Astrocyte of the spinal cord (primary cell): ENCODE results near the gene BIN2.

Experiments used
- DNase-seq: peaks from one replicate; pipeline ENCODE4 v3.0.0; 2011; ENCODE audit warnings: low read depth, low spot score
- H3K4me3 ChIP-seq: 2 replicates; pipeline ENCODE4 v1.5.1; 2011; ENCODE audit warnings: low read depth, mild to moderate bottlenecking, low read length, moderate library complexity
- in situ Hi-C: cut with HindIII; loops from 2 replicates; pipeline ENCODE4 v1.10.0; 2017; ENCODE audit warnings: low sequenced_read_pairs
- TF ChIP-seq, protein P1 (sequence below): IDR thresholded peaks from 2 replicates; pipeline ENCODE4 v1.5.1; 2012; ENCODE audit warnings: low read depth, mild to moderate bottlenecking, low read length, inconsistent platforms

The BIN2 gene

GRCh38 chr12:51246254-51246853 lies 77.6 kb downstream of the BIN2 start:
- DNase-seq = no peak
- no peak overlapping the region for H3K4me3 ChIP-seq
- TF ChIP-seq, protein P1, sequence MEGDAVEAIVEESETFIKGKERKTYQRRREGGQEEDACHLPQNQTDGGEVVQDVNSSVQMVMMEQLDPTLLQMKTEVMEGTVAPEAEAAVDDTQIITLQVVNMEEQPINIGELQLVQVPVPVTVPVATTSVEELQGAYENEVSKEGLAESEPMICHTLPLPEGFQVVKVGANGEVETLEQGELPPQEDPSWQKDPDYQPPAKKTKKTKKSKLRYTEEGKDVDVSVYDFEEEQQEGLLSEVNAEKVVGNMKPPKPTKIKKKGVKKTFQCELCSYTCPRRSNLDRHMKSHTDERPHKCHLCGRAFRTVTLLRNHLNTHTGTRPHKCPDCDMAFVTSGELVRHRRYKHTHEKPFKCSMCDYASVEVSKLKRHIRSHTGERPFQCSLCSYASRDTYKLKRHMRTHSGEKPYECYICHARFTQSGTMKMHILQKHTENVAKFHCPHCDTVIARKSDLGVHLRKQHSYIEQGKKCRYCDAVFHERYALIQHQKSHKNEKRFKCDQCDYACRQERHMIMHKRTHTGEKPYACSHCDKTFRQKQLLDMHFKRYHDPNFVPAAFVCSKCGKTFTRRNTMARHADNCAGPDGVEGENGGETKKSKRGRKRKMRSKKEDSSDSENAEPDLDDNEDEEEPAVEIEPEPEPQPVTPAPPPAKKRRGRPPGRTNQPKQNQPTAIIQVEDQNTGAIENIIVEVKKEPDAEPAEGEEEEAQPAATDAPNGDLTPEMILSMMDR = no peak
- in situ Hi-C loops = no loop called here

GRCh38 chr12:51245476-51246253 lies 78.3 kb downstream of the BIN2 start:
- TF ChIP-seq, protein P1 = no peak
- in situ Hi-C loops = no loop called here
- H3K4me3 ChIP-seq = no peak overlapping the region
- no peak for DNase-seq

DNA sequence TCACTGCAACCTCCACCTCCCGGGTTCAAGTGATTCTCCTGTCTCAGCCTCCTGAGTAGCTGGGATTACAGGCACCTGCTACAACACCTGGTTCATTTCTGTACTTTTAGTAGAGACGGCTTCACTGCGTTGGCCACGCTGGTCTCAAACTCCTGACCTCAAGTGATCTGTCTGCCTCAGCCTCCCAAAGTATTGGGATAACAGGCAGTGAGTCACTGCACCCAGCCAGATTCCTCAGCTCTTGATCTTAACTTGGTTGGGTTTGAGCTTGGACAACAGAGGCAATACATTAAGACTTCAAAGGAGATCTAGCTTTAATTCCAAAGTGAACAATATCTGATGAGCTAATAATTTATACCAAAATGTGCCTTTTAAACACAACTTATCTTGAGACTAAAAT lies 79.7 kb downstream of the BIN2 start:
- no peak for DNase-seq
- TF ChIP-seq, protein P1 = no peak
- in situ Hi-C loops = no loop called here
- H3K4me3 ChIP-seq = no peak overlapping the region

GRCh38 chr12:51242876-51243275 lies 81.1 kb downstream of the BIN2 start:
- no peak overlapping the region for H3K4me3 ChIP-seq
- no peak for DNase-seq
- in situ Hi-C loops = no loop called here
- TF ChIP-seq, protein P1 = no peak

DNA sequence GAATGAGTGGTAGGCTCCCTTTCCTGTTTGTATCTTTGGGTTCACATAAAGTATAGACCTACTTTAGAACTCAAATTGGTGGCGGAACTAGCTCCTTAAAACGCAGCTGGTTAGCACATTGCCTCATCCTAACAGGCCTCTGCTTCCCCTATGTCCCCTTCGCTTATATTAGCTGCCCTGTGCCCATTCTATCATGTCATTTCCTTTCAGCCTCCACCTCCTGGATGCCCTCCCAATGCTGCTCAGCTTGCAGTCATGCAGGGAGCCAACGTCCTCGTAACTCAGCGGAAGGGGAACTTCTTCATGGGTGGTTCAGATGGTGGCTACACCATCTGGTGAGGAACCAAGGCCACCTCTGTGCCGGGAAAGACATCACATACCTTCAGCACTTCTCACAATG lies 81.9 kb downstream of the BIN2 start:
- TF ChIP-seq, protein P1 = no peak
- in situ Hi-C loops = no loop called here
- H3K4me3 ChIP-seq = no peak overlapping the region
- DNase-seq = no peak

DNA sequence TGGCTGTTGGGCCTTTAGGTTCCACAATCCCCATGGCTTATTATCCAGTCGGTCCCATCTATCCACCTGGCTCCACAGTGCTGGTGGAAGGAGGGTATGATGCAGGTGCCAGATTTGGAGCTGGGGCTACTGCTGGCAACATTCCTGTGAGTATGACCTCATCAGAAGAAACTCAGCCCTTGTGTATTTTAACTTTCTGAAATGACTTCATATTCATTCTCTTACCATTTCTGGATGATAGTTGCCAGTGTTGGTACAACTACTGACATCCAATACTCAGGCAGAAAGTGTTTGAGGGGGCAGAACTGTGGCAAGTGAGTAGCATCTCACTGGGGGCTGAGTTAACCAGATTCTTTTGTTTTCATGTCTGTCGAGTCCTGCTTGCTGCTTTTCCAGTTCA lies 83.0 kb downstream of the BIN2 start:
- in situ Hi-C loops = no loop called here
- TF ChIP-seq, protein P1 = no peak
- H3K4me3 ChIP-seq = no peak overlapping the region
- no peak for DNase-seq
